GM12892 (cell line): Measurements from ENCODE around the gene ATCAY.
"Not testable (repeated sequence)": the region's sequence is repeated elsewhere in the genome, so short reads cannot be mapped to it uniquely, and the experiment has no call there.

Experiments used
- DNase-seq: peaks from one replicate; pipeline ENCODE4 v3.0.0; 2011; ENCODE audit not compliant: insufficient read length
- FAIRE-seq: peaks from 2 replicates; lab custom pipeline; 2011; peaks lifted over from hg19 to GRCh38; lab: Jason Lieb, UNC
- POLR2A ChIP-seq: IDR thresholded peaks from 2 replicates; pipeline ENCODE4 v1.6.1; 2011; ENCODE audit warnings: low read depth, low read length, control low read depth
- POLR2AphosphoS5 ChIP-seq: IDR thresholded peaks from 2 replicates; pipeline ENCODE4 v1.6.1; 2011; ENCODE audit warnings: low read depth, low read length, control low read depth
- TAF1 ChIP-seq: IDR thresholded peaks from 2 replicates; pipeline ENCODE4 v1.6.1; 2011; ENCODE audit warnings: low read depth, mild to moderate bottlenecking, control low read depth, low read length, borderline replicate concordance

The ATCAY gene

GRCh38 chr19:3959766-3960131 is 79.3 kb downstream of the ATCAY start:
- DNase-seq (no peak), FAIRE-seq (no peak)
- TF ChIP-seq POLR2A (no peak), POLR2AphosphoS5 (no peak), TAF1 (no peak)

GRCh38 chr19:3961007-3961406 is 80.5 kb downstream of the ATCAY start:
- no peak for TF ChIP-seq POLR2A
- no peak for TF ChIP-seq TAF1
- no peak for TF ChIP-seq POLR2AphosphoS5
- DNase-seq: no peak
- no peak for FAIRE-seq

- FAIRE-seq (no peak), DNase-seq (no peak)
- TF ChIP-seq POLR2AphosphoS5 (no peak), POLR2A (no peak), TAF1 (no peak)
These were observed 83.2 kb downstream of the ATCAY start for GRCh38 chr19:3963458-3964255.

GRCh38 chr19:3964256-3965194 is 84.0 kb downstream of the ATCAY start:
- DNase-seq (no peak), FAIRE-seq (no peak)
- TF ChIP-seq POLR2A (no peak), TAF1 (no peak), POLR2AphosphoS5 (no peak)

GRCh38 chr19:3966051-3967017 is 85.8 kb downstream of the ATCAY start:
- DNase-seq (no peak), FAIRE-seq (no peak)
- TF ChIP-seq TAF1 (no peak), POLR2A (no peak), POLR2AphosphoS5 (no peak)

- FAIRE-seq, DNase-seq: not testable (repeated sequence)
These were observed 87.5 kb downstream of the ATCAY start for GRCh38 chr19:3967983-3968382.

GRCh38 chr19:3968556-3969434 is 88.3 kb downstream of the ATCAY start:
- FAIRE-seq: no peak
- no peak for DNase-seq
- TF ChIP-seq POLR2AphosphoS5 (no peak), TAF1 (no peak), POLR2A (no peak)

GRCh38 chr19:3969435-3970312 is 89.2 kb downstream of the ATCAY start:
- DNase-seq: no peak
- no peak for FAIRE-seq
- TF ChIP-seq POLR2A (no peak), TAF1 (no peak), POLR2AphosphoS5 (no peak)

- no peak for FAIRE-seq
- DNase-seq: no peak
- no peak for TF ChIP-seq POLR2A
- no peak for TF ChIP-seq POLR2AphosphoS5
- no peak for TF ChIP-seq TAF1
These were observed 89.9 kb downstream of the ATCAY start for GRCh38 chr19:3970313-3970807.
